Astrocyte of the cerebellum (primary cell): ENCODE measurements around the gene TTYH3.

Experiments used
- DNase-seq: peaks from one replicate; pipeline ENCODE4 v3.0.0-alpha.2; 2011; ENCODE audit warnings: low read depth
- H3K4me3 ChIP-seq: 2 replicates; pipeline ENCODE4 v1.5.1; 2011; ENCODE audit warnings: mild to moderate bottlenecking, low read depth, low read length, moderate library complexity
- CTCF ChIP-seq: IDR thresholded peaks from 2 replicates; pipeline ENCODE4 v1.5.1; 2012; ENCODE audit warnings: low read length, low read depth, moderate library complexity, mild to moderate bottlenecking; ENCODE audit errors: missing control alignments
- in situ Hi-C: cut with HindIII; loops from 2 replicates; pipeline ENCODE4 v1.10.0; 2017; ENCODE audit warnings: low sequenced_read_pairs

The TTYH3 gene

DNA sequence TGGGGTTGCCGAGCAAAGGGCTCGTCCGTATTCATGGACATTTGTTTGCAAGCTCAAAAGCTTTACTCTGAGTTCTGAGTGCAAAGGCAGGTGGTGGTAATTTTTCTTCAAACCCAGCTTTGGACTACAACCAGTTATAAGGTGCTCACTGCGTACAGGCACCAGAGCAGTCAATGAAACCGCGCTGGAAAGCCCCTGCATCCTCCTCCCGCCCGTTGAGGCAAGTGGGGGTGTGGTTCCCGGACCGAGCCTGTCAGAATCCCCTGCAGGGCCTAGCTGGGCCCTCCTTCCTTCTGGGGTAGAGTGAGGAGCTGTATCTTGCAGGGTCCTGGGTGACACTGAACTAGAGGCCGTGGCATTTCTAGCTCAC lies 78.5 kb downstream of the TTYH3 start:
- TF ChIP-seq CTCF = no peak
- DNase-seq = no peak
- no peak overlapping the region for H3K4me3 ChIP-seq
- in situ Hi-C loops = no loop called here

GRCh38 chr7:2710901-2711551 lies 79.2 kb downstream of the TTYH3 start:
- no peak for TF ChIP-seq CTCF
- no peak overlapping the region for H3K4me3 ChIP-seq
- in situ Hi-C loops = no loop called here

DNA sequence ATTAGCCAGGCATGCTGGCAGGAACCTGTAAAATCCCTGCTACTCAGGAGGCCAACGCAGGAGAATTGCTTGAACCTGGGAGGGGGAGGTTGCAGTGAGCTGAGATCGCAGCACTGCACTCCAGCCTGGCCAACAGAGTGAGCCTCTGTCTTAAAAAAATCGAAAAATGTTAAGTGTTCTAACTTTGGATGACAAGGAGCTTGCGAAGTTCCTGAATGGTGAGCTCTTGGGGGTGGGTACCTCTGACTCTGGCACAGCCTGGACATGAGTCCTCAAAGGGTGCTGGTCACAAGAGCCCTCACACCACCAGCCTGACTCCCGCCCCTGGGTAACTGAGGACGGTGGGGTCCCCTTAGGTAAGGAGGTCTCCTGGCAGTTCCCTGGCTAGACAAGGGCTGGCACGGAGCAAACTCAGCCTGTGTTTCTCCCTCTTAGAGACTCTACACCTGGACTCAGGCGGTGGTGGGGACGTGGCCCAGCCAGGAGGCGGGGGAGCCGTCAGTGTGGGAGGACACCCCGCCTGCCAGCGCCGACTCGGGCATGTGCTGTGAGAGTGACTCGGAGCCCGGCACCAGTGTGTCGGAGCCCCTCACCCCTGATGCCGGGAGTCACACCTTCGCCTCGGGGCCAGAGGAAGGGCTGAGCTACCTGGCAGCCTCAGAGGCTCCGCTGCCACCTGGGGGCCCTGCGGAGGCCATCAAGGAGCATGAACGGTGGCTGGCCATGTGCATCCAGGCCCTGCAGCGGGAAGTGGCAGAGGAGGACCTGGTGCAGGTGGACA lies 80.3 kb downstream of the TTYH3 start:
- DNase-seq = no peak
- in situ Hi-C loops = no loop called here
- no peak overlapping the region for H3K4me3 ChIP-seq
- TF ChIP-seq CTCF = no peak

More at GRCh38 chr7:2710901-2711551, 79.2 kb downstream of the TTYH3 start:
- no peak for DNase-seq

DNA sequence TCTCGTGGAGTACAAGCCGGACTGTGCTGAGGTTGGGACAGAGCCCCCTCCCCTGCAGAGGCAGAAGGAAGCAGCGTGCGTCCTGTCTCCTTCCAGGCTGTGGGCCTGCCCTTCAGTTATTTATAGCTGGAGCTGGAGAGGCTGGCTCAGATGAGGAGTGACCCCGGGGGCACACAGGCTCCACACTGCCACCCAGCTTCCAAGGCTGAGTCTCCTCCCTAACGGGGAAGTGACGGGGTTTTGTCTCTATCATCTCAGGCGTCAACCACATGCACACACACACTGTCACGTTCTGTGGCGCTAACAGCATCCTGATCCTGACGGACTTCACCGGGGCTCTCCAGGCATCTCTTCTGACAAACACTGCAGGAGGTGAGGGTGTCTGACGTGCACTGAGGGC lies 81.6 kb downstream of the TTYH3 start:
- no peak overlapping the region for H3K4me3 ChIP-seq
- DNase-seq = no peak
- in situ Hi-C loops = no loop called here
- TF ChIP-seq CTCF = no peak

GRCh38 chr7:2713978-2714377 lies 82.2 kb downstream of the TTYH3 start:
- H3K4me3 ChIP-seq = no peak overlapping the region
- in situ Hi-C loops = no loop called here
- TF ChIP-seq CTCF = no peak
- no peak for DNase-seq
